ENCODE data around the gene SAMD4B. TPM values are rescaled to one million over a fixed set of nuclear protein-coding genes. Genes with fewer than 3 reads are reported as not detected.

The SAMD4B gene
- total and polyA plus RNA-seq, 9 of the 15 experiments (the other 6 are each of a cell fraction or from before 2014, with no cell fraction given): 3.4 to 90.5 (median 38.0) TPM

DNA sequence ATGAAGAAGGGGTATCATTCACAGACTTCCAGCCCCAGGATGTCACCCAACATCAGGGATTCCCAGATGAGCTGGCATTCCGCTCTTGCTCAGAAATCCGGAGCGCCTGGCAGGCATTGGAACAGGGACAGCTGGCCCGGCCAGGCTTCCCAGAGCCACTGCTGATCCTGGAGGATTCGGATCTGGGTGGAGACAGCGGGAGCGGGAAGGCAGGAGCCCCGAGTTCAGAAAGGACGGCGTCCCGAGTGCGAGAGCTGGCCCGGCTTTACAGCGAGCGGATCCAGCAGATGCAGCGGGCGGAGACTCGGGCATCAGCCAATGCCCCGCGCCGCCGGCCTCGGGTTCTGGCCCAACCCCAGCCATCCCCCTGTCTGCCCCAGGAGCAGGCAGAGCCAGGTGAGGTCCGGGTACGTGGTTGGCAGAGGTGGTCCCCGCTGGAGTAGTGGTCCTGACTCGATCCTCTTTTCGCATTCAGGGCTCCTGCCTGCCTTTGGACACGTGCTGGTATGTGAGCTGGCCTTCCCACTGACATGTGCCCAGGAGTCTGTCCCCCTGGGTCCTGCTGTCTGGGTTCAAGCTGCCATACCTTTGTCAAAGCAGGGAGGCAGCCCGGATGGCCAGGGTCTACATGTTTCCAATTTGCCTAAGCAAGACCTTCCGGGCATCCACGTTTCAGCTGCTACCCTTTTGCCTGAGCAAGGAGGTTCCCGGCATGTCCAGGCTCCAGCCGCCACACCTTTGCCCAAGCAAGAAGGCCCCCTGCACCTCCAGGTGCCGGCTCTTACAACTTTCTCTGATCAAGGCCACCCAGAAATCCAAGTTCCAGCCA lies 81.3 kb downstream of the SAMD4B start:
- Histone ChIP-seq H3K4me2 (ENCODE audit: insufficient read depth, low read length) (no peak overlapping the region), H3K9ac (ENCODE audit: insufficient read depth in 1 of 2, low read depth in 2 of 2, low read length in 2 of 2) (peak overlapping the region in 1 of 2 experiments; percentile 50; a peak in 2 of 4 replicates), H3K4me1 (replicated peaks in 1 of 2; ENCODE audit: control insufficient read depth in 2 of 2, insufficient read depth in 2 of 2, low read length in 2 of 2) (peaks cover 0 to 11% of the 10 kb centered on the region in 2 experiments; a peak in 1 of 5 replicates), H3K79me2 (ENCODE audit: control insufficient read depth, insufficient read depth, low read length) (no peaks in the 10 kb centered on the region), H3K27me3 (ENCODE audit: control insufficient read depth in 2 of 2, insufficient read depth in 2 of 2, low read length in 2 of 2) (no peaks in the 10 kb centered on the region), H3K9me1 (ENCODE audit: control insufficient read depth, insufficient read depth, low read length) (no peaks in the 10 kb centered on the region), H2AFZ (ENCODE audit: low read depth, low read length) (no peak overlapping the region), H4K20me1 (replicated peaks; ENCODE audit: control insufficient read depth, insufficient read depth, low read length) (no peaks in the 10 kb centered on the region), H3K4me3 (no peak overlapping the region), H3K9me3 (replicated peaks; ENCODE audit: control insufficient read depth, insufficient read depth, low read depth, low read length) (no peaks in the 10 kb centered on the region), H3K27ac (ENCODE audit: extremely low read depth, low read depth, low read length) (no peak overlapping the region), H3K36me3 (ENCODE audit: control insufficient read depth, insufficient read depth, low read length) (peaks cover 25% of the 10 kb centered on the region; the same call in 2 of the 3 replicates)
- TF ChIP-seq, protein P1, sequence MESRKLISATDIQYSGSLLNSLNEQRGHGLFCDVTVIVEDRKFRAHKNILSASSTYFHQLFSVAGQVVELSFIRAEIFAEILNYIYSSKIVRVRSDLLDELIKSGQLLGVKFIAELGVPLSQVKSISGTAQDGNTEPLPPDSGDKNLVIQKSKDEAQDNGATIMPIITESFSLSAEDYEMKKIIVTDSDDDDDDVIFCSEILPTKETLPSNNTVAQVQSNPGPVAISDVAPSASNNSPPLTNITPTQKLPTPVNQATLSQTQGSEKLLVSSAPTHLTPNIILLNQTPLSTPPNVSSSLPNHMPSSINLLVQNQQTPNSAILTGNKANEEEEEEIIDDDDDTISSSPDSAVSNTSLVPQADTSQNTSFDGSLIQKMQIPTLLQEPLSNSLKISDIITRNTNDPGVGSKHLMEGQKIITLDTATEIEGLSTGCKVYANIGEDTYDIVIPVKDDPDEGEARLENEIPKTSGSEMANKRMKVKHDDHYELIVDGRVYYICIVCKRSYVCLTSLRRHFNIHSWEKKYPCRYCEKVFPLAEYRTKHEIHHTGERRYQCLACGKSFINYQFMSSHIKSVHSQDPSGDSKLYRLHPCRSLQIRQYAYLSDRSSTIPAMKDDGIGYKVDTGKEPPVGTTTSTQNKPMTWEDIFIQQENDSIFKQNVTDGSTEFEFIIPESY (CRISPR knock-in tag; IDR thresholded peaks at IDR 0.05): no peak
- TF ChIP-seq GABPB2 (CRISPR knock-in tag; conservative IDR thresholded peaks at IDR 0.05) (no peak), RBFOX2 (IDR thresholded peaks at IDR 0.05; ENCODE audit: low read depth, low read length) (peak; percentile 26; the same call in 1 of the 2 replicates), BCL6 (CRISPR knock-in tag; IDR thresholded peaks at IDR 0.05) (no peak), PHF8 (IDR thresholded peaks at IDR 0.05; ENCODE audit: borderline replicate concordance, low read length) (no peak), POLR2G (IDR thresholded peaks at IDR 0.05; ENCODE audit: low read depth, low read length) (peak; percentile 42; the same call in 1 of the 2 replicates)
- ATAC-seq (no peak), FAIRE-seq (no peak), DNase-seq (ENCODE audit: extremely low read depth in 1 of 4, low spot score in 3 of 4) (no peak)
- BruUV-seq (replicated peaks): no TSS peak
- ChIA-PET CTCF (ENCODE audit: low intra/inter-chr PET ratio) (no interaction called here), POLR2A (interaction anchor here (0.7 to 9.1 kb wide), 7 partner anchors 10 to 80 kb away, joined by 3 to 141 read pairs (median 4); partner anchors contain the start of genes PLEKHG2 and RPS16)
- intact Hi-C loops (cut with micrococcal nuclease): no loop called here
- WGBS (ENCODE audit: insufficient coverage, low coverage, missing lambda C conversion rate): 82% methylated on average over 28 of the region's 35 CpGs
- in situ Hi-C loops (cut with MboI): no loop called here

Data from K562 (cell line).